ENCODE results near the gene GRIK4. TPM values are rescaled to one million over a fixed set of nuclear protein-coding genes. Genes with fewer than 3 reads are reported as not detected.

The GRIK4 gene
- total RNA-seq, 2 donors from 2014 or later, result not detected

Other genes starting within 250 kb of the GRIK4 start
- gene TLCD5, start 186.4 kb upstream of the GRIK4 start, total RNA-seq, result 1 to 10 TPM in 1 of 2 donors, under 1 TPM in 1; 0.13 to 1.2 TPM
- gene ARHGEF12, start 175.3 kb upstream of the GRIK4 start, total RNA-seq, result 10 to 100 TPM; 12.9 to 21.5 TPM

Data from activated T-helper 17 cell treated with anti-CD3 and anti-CD28 coated beads, Interleukin-2, amount 50 U/mL, for 72 hours (primary cell).